ENCODE measurements around the gene LRRC52. TPM values are rescaled to one million over a fixed set of nuclear protein-coding genes. Genes with fewer than 3 reads are reported as not detected.

The LRRC52 gene
- total and polyA plus RNA-seq, 2 of the 13 experiments (the other 11 are each of a cell fraction or from before 2014, with no cell fraction given), result not detected

DNA sequence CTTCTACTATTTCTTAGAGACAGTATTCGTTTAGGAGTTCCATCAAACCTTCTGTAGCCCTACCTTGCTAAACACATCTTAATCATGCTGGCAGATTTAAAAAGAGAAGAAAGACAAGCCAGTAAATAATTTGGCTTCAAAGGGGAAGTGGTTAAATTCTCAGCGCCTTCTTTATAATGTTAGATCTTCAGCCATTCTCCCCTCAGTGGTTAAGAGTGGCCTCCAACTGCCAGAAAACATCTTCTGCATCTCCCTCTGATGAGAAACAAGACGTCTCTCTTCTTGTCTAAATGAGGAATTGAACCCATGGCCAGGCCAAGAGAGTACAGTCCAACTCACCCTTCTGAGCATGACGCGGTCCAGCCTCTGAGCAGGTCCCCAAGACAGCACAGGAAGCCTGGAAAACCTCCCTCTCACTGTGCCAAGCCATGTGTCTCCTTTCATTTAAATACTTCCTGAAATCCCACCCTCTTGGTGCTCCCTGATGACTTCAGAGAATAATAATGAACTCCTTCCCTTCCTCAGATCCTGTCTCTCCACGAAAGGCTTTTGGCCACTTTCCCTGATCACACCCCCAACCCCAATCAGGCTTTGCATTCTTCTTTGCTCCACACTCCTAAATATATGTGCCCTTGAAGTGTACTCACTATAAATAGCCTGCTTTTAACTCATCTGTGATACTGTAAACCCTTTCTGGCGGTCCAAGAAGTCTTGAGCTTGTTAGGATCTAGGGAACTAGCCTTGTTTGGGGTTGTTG is 16.4 kb upstream of the LRRC52 start:
- in situ Hi-C loops (cut with HindIII; ENCODE audit: extremely low pct_ligation_motif_present, low pct_unique_long_range_greater_than_20kb) (no loop called here), intact Hi-C loops (cut with micrococcal nuclease; ENCODE audit: unreplicated experiment) (no loop called here)
- DNase-seq (ENCODE audit: low spot score), result no peak
- Histone ChIP-seq H3K27ac (ENCODE audit: extremely low read length, insufficient read depth, low read length) (no peak overlapping the region), H3K27me3 (ENCODE audit: control insufficient read depth in 1 of 2, insufficient read depth in 2 of 2, low read length in 2 of 2) (no peaks in the 10 kb centered on the region), H3K9ac (ENCODE audit: insufficient read depth, low read depth, low read length) (no peak overlapping the region), H3K79me2 (ENCODE audit: insufficient read depth, low read length) (no peaks in the 10 kb centered on the region), H3K9me3 (ENCODE audit: low read length) (peaks cover 3% of the 10 kb centered on the region), H4K20me1 (ENCODE audit: insufficient read depth, low read length) (no peaks in the 10 kb centered on the region), H3K36me3 (replicated peaks in 1 of 2; ENCODE audit: control insufficient read depth in 1 of 2, insufficient read depth in 2 of 2, low read length in 2 of 2) (no peaks in the 10 kb centered on the region), H3K4me1 (ENCODE audit: insufficient read depth, low read length) (peaks cover 36% of the 10 kb centered on the region), H3K4me2 (ENCODE audit: low read depth, low read length) (no peak overlapping the region), H2AFZ (ENCODE audit: low read length) (no peak overlapping the region), H3K4me3 (replicated peaks in 1 of 3; ENCODE audit: insufficient read depth in 1 of 3, low read depth in 2 of 3, low read length in 3 of 3) (no peak overlapping the region)
- no peak for ATAC-seq
- POLR2A ChIA-PET, result no interaction called here
- CTCF ChIA-PET (ENCODE audit: low intra/inter-chr PET ratio, low total read pairs), result no interaction called here
- TF ChIP-seq, protein P1, sequence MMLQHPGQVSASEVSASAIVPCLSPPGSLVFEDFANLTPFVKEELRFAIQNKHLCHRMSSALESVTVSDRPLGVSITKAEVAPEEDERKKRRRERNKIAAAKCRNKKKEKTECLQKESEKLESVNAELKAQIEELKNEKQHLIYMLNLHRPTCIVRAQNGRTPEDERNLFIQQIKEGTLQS (CRISPR knock-in tag; IDR thresholded peaks at IDR 0.05), result no peak
- no peak for TF ChIP-seq ZNF230 (CRISPR knock-in tag; IDR thresholded peaks at IDR 0.05)
- TF ChIP-seq ZNF660 (CRISPR knock-in tag; IDR thresholded peaks at IDR 0.05; ENCODE audit: borderline replicate concordance, low read depth), result no peak
- TF ChIP-seq, protein P2, sequence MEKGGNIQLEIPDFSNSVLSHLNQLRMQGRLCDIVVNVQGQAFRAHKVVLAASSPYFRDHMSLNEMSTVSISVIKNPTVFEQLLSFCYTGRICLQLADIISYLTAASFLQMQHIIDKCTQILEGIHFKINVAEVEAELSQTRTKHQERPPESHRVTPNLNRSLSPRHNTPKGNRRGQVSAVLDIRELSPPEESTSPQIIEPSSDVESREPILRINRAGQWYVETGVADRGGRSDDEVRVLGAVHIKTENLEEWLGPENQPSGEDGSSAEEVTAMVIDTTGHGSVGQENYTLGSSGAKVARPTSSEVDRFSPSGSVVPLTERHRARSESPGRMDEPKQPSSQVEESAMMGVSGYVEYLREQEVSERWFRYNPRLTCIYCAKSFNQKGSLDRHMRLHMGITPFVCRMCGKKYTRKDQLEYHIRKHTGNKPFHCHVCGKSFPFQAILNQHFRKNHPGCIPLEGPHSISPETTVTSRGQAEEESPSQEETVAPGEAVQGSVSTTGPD (CRISPR knock-in tag; IDR thresholded peaks at IDR 0.05), result no peak
- TF ChIP-seq, protein P3, sequence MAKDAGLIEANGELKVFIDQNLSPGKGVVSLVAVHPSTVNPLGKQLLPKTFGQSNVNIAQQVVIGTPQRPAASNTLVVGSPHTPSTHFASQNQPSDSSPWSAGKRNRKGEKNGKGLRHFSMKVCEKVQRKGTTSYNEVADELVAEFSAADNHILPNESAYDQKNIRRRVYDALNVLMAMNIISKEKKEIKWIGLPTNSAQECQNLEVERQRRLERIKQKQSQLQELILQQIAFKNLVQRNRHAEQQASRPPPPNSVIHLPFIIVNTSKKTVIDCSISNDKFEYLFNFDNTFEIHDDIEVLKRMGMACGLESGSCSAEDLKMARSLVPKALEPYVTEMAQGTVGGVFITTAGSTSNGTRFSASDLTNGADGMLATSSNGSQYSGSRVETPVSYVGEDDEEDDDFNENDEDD (CRISPR knock-in tag; IDR thresholded peaks at IDR 0.05; ENCODE audit: borderline replicate concordance), result no peak
- TF ChIP-seq KDM4B (CRISPR knock-in tag; IDR thresholded peaks at IDR 0.05), result no peak
- no peak for TF ChIP-seq ARNTL (CRISPR knock-in tag; IDR thresholded peaks at IDR 0.05)
- TF ChIP-seq ZNF225 (CRISPR knock-in tag; IDR thresholded peaks at IDR 0.05), result no peak
- TF ChIP-seq NFE2 (CRISPR knock-in tag; IDR thresholded peaks at IDR 0.05), result no peak
- TF ChIP-seq ZNF264 (CRISPR knock-in tag; IDR thresholded peaks at IDR 0.05), result no peak
- TF ChIP-seq MEF2D (CRISPR knock-in tag; IDR thresholded peaks at IDR 0.05), result no peak
- TF ChIP-seq ZNF547 (CRISPR knock-in tag; IDR thresholded peaks at IDR 0.05), result no peak
- 69% methylated on average over 7 of the region's 7 CpGs for WGBS (ENCODE audit: low lambda C conversion rate)
- BruUV-seq (replicated peaks), result no TSS peak
- no peak for FAIRE-seq

All from HepG2 (cell line).